ENCODE measurements around the gene TWIST2. TPM values are rescaled to one million over a fixed set of nuclear protein-coding genes. Genes with fewer than 3 reads are reported as not detected.

The TWIST2 gene
- total RNA-seq, 4 donors from 2014 or later = 72.5 to 140 (median 106) TPM

DNA sequence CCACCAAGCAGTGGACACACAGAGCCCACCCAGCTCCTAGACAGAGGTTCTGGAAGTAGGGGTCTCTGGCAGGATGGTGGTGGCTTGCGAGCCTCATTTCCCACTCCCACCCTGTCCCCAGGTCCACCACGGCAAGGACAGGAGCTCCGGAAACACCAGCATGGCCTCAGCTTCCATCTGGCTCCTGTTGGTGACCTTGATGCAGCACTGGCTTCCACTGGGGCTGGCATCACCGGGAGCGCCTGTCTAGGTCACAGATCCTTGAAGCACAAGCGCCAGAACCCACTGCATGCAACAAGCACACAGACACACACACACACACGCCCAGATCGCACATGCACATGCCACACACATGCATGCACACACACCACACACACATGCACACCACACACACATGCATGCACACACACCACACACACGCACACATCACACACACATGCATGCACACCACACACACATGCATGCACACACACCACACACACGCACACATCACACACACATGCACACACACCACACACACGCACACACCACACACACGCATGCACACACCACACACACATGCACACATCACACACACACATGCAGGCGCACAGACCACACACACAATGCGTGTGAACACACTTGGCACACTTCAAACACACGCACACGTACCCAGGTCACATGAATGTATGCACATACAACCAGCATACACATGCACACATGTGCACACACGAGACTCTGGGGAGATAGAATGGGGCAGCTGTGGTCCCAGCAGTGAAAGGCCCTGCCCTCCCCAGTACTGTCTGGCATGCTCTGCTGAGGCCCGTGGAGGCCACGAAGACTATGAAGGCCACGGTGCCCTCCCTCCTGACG lies 63.7 kb downstream of the TWIST2 start:
- WGBS, 2 donors = 85 to 86% methylated on average over 20 to 21 of the region's 21 CpGs
- Histone ChIP-seq H3K9me3 (peaks cover 0 to 13% (median 0%) of the 10 kb centered on the region in 4 donors), H3K4me1 (peaks cover 0 to 10% (median 0%) of the 10 kb centered on the region in 4 donors), H3K27ac (no peak overlapping the region), H3K27me3 (no peaks in the 10 kb centered on the region), H3K4me3 (no peak overlapping the region), H3K36me3 (peaks cover 0 to 4% (median 0%) of the 10 kb centered on the region in 3 donors)
- TF ChIP-seq EP300 (IDR thresholded peaks at IDR 0.05) (no peak), POLR2A (IDR thresholded peaks at IDR 0.05) (no peak)
- TF ChIP-seq, protein P1, sequence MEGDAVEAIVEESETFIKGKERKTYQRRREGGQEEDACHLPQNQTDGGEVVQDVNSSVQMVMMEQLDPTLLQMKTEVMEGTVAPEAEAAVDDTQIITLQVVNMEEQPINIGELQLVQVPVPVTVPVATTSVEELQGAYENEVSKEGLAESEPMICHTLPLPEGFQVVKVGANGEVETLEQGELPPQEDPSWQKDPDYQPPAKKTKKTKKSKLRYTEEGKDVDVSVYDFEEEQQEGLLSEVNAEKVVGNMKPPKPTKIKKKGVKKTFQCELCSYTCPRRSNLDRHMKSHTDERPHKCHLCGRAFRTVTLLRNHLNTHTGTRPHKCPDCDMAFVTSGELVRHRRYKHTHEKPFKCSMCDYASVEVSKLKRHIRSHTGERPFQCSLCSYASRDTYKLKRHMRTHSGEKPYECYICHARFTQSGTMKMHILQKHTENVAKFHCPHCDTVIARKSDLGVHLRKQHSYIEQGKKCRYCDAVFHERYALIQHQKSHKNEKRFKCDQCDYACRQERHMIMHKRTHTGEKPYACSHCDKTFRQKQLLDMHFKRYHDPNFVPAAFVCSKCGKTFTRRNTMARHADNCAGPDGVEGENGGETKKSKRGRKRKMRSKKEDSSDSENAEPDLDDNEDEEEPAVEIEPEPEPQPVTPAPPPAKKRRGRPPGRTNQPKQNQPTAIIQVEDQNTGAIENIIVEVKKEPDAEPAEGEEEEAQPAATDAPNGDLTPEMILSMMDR (IDR thresholded peaks at IDR 0.05) = no peak
- DNase-seq (ENCODE audit: low spot score in 2 of 2) = peak in 1 of 2 donors; percentile 7

DNA sequence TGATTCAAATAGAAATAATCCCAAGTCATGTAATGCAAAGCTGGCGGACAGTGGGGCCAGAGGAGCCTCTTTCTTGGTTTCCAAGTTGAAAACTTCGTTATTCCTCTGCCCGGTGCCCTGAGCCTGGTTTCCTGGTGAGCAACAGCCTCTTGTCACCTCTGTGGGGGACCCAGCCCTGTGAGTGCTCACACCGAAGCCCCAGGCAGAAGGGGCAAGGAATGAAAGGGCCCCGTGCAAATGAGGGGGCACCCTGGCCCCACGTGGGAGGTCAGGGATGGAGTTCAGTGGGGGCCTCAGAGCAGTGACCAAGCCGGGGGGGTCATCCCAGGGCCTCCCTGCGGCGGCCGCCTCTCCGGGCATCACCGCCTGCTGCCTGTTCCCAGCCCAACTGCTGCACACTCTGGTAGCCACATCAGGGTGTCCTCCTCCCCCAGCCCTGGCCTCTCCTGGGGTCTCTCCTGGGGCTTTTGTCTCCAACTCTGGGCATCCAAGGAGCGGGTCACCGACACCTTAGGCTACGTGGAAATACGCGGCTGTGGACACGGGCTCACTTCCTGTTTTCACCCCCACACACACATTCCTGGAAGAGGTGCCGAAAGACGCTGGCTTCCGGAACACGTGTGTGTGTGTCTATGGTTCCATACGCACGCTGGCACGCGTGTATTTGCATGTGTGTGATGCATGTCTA lies 64.5 kb downstream of the TWIST2 start:
- Histone ChIP-seq H3K27me3 (no peaks in the 10 kb centered on the region), H3K4me1 (peaks cover 0 to 10% (median 0%) of the 10 kb centered on the region in 4 donors), H3K36me3 (peaks cover 0 to 4% (median 0%) of the 10 kb centered on the region in 3 donors), H3K27ac (no peak overlapping the region), H3K9me3 (peaks cover 0 to 13% (median 0%) of the 10 kb centered on the region in 4 donors), H3K4me3 (no peak overlapping the region)
- TF ChIP-seq EP300 (IDR thresholded peaks at IDR 0.05) (no peak), POLR2A (IDR thresholded peaks at IDR 0.05) (no peak)
- WGBS, 2 donors = 83 to 86% methylated on average over 18 to 21 of the region's 26 CpGs
- no peak for DNase-seq (ENCODE audit: low spot score in 2 of 2)

DNA sequence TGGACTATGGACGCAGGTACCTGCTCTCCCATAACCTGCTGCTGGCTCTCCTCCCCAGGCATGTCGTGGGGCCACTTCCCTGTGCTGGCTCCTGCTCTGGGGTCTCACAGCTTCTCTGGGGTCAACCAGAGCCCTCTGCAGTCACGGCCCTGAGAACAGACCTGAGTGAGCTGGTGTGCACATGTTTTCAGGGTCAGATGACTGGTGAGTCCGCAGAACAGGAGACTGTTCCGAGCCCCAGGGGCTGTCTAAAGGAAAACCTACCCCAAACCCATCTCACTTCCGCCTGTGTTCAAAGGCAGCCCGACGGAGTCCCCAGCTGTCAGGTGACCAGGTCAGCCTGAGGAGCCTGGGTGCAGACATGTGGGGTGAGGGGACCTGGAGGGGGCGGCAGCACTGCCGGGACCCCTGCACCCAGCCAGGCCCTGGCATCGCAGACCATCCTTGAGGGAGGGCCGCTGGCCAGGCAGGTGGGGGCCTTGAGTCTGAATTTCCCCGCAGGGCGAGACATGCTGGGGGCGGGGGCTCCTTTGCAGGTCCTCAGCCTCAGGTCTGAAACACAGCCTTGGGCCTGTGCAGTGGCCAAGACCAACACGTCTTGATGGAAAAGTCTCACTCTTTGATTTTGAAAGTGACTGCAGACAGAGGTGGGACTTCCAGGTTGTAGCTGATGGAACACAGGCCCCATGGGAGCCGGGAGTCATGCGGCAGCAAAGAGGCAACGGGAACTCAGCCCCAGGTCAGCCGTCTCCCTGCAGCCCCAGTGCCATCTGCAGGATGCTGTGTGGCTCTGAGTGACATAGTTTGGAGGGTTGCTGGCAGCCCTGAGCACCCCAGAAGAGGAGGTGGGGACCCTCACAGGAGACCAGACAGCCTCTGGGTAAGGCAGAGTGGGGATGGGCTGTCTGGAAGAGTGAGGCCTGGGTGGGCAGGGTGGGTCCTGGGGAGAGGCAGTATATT lies 65.3 kb downstream of the TWIST2 start:
- Histone ChIP-seq H3K4me3 (no peak overlapping the region), H3K4me1 (peaks cover 0 to 10% (median 0%) of the 10 kb centered on the region in 4 donors), H3K36me3 (peaks cover 0 to 4% (median 0%) of the 10 kb centered on the region in 3 donors), H3K9me3 (peaks cover 0 to 13% (median 0%) of the 10 kb centered on the region in 4 donors), H3K27ac (no peak overlapping the region), H3K27me3 (no peaks in the 10 kb centered on the region)
- no peak for DNase-seq (ENCODE audit: low spot score in 2 of 2)
- TF ChIP-seq POLR2A (IDR thresholded peaks at IDR 0.05) (no peak), EP300 (IDR thresholded peaks at IDR 0.05) (no peak)
- TF ChIP-seq, protein P1 (IDR thresholded peaks at IDR 0.05) = no peak
- 80 to 82% methylated on average over 17 to 18 of the region's 20 CpGs for WGBS, 2 donors

DNA sequence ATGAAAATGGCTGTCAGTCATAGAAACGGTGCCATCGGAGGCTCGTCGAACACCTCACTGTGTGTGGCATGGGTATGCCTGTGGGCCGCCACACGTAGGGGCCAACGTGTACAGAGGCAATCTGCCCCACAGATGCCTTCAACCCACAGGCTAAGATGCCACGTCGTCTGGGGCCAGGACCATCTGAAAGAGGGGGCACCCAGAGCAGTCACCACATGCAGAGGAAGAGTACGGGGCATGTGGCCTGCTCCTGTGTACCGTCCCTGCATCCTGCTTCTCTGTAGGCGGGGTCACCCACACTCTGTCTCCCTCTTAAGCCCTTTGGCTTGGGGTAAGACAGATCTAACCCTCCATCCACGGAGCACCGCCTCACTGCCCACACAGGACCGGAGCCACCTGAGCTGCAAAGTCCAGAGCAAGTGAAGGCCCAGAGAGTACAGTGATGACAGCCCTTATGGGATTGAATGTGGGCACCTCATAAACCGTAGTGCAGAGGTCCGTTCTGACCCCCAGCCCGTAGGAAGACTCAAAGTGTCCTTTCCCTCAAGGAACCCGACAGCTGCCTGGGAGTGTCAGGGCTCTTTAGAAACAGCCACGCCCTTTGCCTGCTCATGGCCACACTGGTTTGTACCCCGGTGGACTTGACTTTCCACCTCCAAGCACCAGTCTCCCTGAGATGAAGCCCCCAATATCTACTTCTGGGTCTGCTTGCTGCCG lies 66.2 kb downstream of the TWIST2 start:
- DNase-seq (ENCODE audit: low spot score in 2 of 2) = no peak
- Histone ChIP-seq H3K27ac (no peak overlapping the region), H3K9me3 (peaks cover 0 to 13% (median 0%) of the 10 kb centered on the region in 4 donors), H3K36me3 (peaks cover 0 to 4% (median 0%) of the 10 kb centered on the region in 3 donors), H3K4me3 (no peak overlapping the region), H3K4me1 (peaks cover 0 to 8% (median 0%) of the 10 kb centered on the region in 4 donors), H3K27me3 (no peaks in the 10 kb centered on the region)
- no peak for TF ChIP-seq EP300 (IDR thresholded peaks at IDR 0.05)
- TF ChIP-seq, protein P1 (IDR thresholded peaks at IDR 0.05) = no peak
- no peak for TF ChIP-seq POLR2A (IDR thresholded peaks at IDR 0.05)
- 87 to 91% methylated on average over 16 to 19 of the region's 22 CpGs for WGBS, 2 donors

Data from tibial nerve (tissue), 4 donors.